H9 (cell line): ENCODE data around the gene TOR1AIP1. TPM values are rescaled to one million over a fixed set of nuclear protein-coding genes. Genes with fewer than 3 reads are reported as not detected.

Source experiments
- DNase-seq: peaks from one replicate; pipeline ENCODE4 v3.0.0-alpha.2; 2017
- H2AFZ ChIP-seq: one replicate; pipeline ENCODE4 v1.6.1; 2013; ENCODE audit warnings: mild to moderate bottlenecking, low read length, control low read depth, moderate library complexity
- H2AK5ac ChIP-seq: 2 replicates; pipeline ENCODE4 v1.6.1; 2013; ENCODE audit warnings: low read length, control low read depth, mixed read lengths; ENCODE audit not compliant: insufficient read length
- H2BK120ac ChIP-seq: one replicate; pipeline ENCODE4 v1.6.1; 2013; ENCODE audit warnings: low read depth, mild to moderate bottlenecking, low read length, control low read depth, inconsistent platforms; ENCODE audit not compliant: poor library complexity, severe bottlenecking
- H2BK12ac ChIP-seq: 2 replicates; pipeline ENCODE4 v1.6.1; 2013; ENCODE audit warnings: low read length, control low read depth, mixed read lengths, low read depth; ENCODE audit not compliant: insufficient read length
- H2BK15ac ChIP-seq: 2 replicates; pipeline ENCODE4 v1.6.1; 2013; ENCODE audit warnings: low read depth, low read length, control low read depth
- H2BK20ac ChIP-seq: one replicate; pipeline ENCODE4 v1.6.1; 2013; ENCODE audit warnings: low read depth, mild to moderate bottlenecking, low read length, control low read depth, inconsistent platforms; ENCODE audit not compliant: poor library complexity, severe bottlenecking
- H2BK5ac ChIP-seq: 2 replicates; pipeline ENCODE4 v1.6.1; 2013; ENCODE audit warnings: low read length, control low read depth, mixed read lengths; ENCODE audit not compliant: insufficient read length
- H3K14ac ChIP-seq: 2 replicates; pipeline ENCODE4 v1.6.1; 2013; ENCODE audit warnings: low read length, control low read depth; ENCODE audit not compliant: insufficient read depth
- H3K18ac ChIP-seq: 2 replicates; pipeline ENCODE4 v1.6.1; 2013; ENCODE audit warnings: low read depth, mild to moderate bottlenecking, mixed read lengths, low read length, control low read depth; ENCODE audit not compliant: insufficient read length
- H3K23ac ChIP-seq: 2 replicates; pipeline ENCODE4 v1.6.1; 2013; ENCODE audit warnings: low read length, control low read depth, mixed read lengths, low read depth; ENCODE audit not compliant: insufficient read length
- H3K23me2 ChIP-seq: 2 replicates; pipeline ENCODE4 v1.6.1; 2013; ENCODE audit warnings: low read depth, mild to moderate bottlenecking, mixed read lengths, low read length, control low read depth; ENCODE audit not compliant: insufficient read length, poor library complexity, severe bottlenecking
- H3K27ac ChIP-seq: 2 replicates; pipeline ENCODE4 v1.5.1; 2013; ENCODE audit warnings: low read length, control low read depth, mixed read lengths, low read depth; ENCODE audit not compliant: insufficient read length
- H3K27me3 ChIP-seq: 2 replicates; pipeline ENCODE4 v1.6.1; 2013; ENCODE audit warnings: low read length, control low read depth, inconsistent platforms; ENCODE audit not compliant: insufficient read depth
- H3K4ac ChIP-seq: 2 replicates; pipeline ENCODE4 v1.6.1; 2013; ENCODE audit warnings: low read depth, mild to moderate bottlenecking, control low read depth, inconsistent platforms, low read length, moderate library complexity
- H3K4me1 ChIP-seq: 2 replicates; pipeline ENCODE4 v1.6.1; 2013; ENCODE audit warnings: low read length, control low read depth, inconsistent platforms; ENCODE audit not compliant: insufficient read depth
- H3K4me2 ChIP-seq: 2 replicates; pipeline ENCODE4 v1.6.1; 2013; ENCODE audit warnings: low read length, control low read depth, mixed read lengths; ENCODE audit not compliant: insufficient read length, insufficient read depth
- H3K56ac ChIP-seq: 2 replicates; pipeline ENCODE4 v1.6.1; 2013; ENCODE audit warnings: low read depth, mild to moderate bottlenecking, mixed read lengths, low read length, control low read depth; ENCODE audit not compliant: insufficient read length
- H3K79me1 ChIP-seq: 2 replicates; pipeline ENCODE4 v1.6.1; 2013; ENCODE audit warnings: low read depth, mild to moderate bottlenecking, moderate library complexity, low read length, control low read depth, inconsistent platforms; ENCODE audit not compliant: insufficient read depth, poor library complexity, severe bottlenecking
- H3K79me2 ChIP-seq: 2 replicates; pipeline ENCODE4 v1.6.1; 2013; ENCODE audit warnings: low read length, control low read depth, inconsistent platforms; ENCODE audit not compliant: insufficient read depth
- H3K9ac ChIP-seq: 2 replicates; pipeline ENCODE4 v1.6.1; 2013; ENCODE audit warnings: low read length, control low read depth, mixed read lengths; ENCODE audit not compliant: insufficient read length; ENCODE audit errors: extremely low read depth
- H3K9me3 ChIP-seq: one replicate; pipeline ENCODE4 v1.6.1; 2013; ENCODE audit warnings: low read depth, low read length, inconsistent platforms; ENCODE audit not compliant: control insufficient read depth
- H3T11ph ChIP-seq: one replicate; pipeline ENCODE4 v1.6.1; 2013; ENCODE audit warnings: mild to moderate bottlenecking, low read length, control low read depth, inconsistent platforms
- H4K20me1 ChIP-seq: one replicate; pipeline ENCODE4 v1.6.1; 2013; ENCODE audit not compliant: control insufficient read depth, insufficient read length, insufficient read depth
- H4K5ac ChIP-seq: 2 replicates; pipeline ENCODE4 v1.6.1; 2013; ENCODE audit warnings: low read depth, mild to moderate bottlenecking, mixed read lengths, low read length, control low read depth; ENCODE audit not compliant: insufficient read length
- H4K8ac ChIP-seq: replicated peaks from 2 replicates; pipeline ENCODE4 v1.6.1; 2013; ENCODE audit warnings: low read length, control low read depth, mixed read lengths, low read depth; ENCODE audit not compliant: insufficient read length
- H4K91ac ChIP-seq: 2 replicates; pipeline ENCODE4 v1.6.1; 2013; ENCODE audit warnings: low read depth, mild to moderate bottlenecking, moderate library complexity, mixed read lengths, low read length, control low read depth; ENCODE audit not compliant: insufficient read length
- H3K27ac Mint-ChIP-seq, 3 experiments: 2 replicates in 2 of 3; 3 replicates in 1 of 3; pipeline ENCODE4 v1.8.0; 2020 to 2021; ENCODE audit warnings: mixed read lengths in 3 of 3, mild to moderate bottlenecking in 1 of 3, moderate library complexity in 1 of 3
- H3K27me3 Mint-ChIP-seq: 2 replicates; pipeline ENCODE4 v1.8.0; 2021; ENCODE audit warnings: low read depth, mild to moderate bottlenecking, moderate library complexity, mixed read lengths
- H3K36me3 Mint-ChIP-seq, 3 experiments: 2 replicates in 2 of 3; 3 replicates in 1 of 3; pipeline ENCODE4 v1.8.0; 2020 to 2021; ENCODE audit warnings: low read depth in 3 of 3, mixed read lengths in 3 of 3; ENCODE audit not compliant: insufficient read depth in 1 of 3
- H3K4me1 Mint-ChIP-seq, 2 experiments: 2 replicates each; pipeline ENCODE4 v1.8.0; 2020; ENCODE audit warnings: mixed read lengths in 2 of 2
- H3K4me3 Mint-ChIP-seq, 2 experiments: 2 replicates in 1 of 2; 3 replicates in 1 of 2; pipeline ENCODE4 v1.8.0; 2020 to 2021; ENCODE audit warnings: mild to moderate bottlenecking in 2 of 2, mixed read lengths in 2 of 2, moderate library complexity in 1 of 2
- H3K9me3 Mint-ChIP-seq, 2 experiments: 2 replicates in 1 of 2; 3 replicates in 1 of 2; pipeline ENCODE4 v1.8.0; 2020; ENCODE audit warnings: mild to moderate bottlenecking in 2 of 2, mixed read lengths in 2 of 2, moderate library complexity in 1 of 2
- CTCF ChIP-seq: fragments of 200-600 bp; sonication (generic); conservative IDR thresholded peaks from 3 replicates; pipeline ENCODE4 v1.8.0; 2021; ENCODE audit warnings: antibody characterized with exemption, mild to moderate bottlenecking
- WGBS: extraction: QIAGEN DNeasy Blood & Tissue Kit; methylation state at CpG from one replicate; pipeline ENCODE4 v1.1.7; 2013; ENCODE audit warnings: missing lambda C conversion rate, low lambda C conversion rate, mixed read lengths; ENCODE audit not compliant: insufficient read length; ENCODE audit errors: extremely low coverage; 5-methylcytosine and 5-hydroxymethylcytosine counted together
- total RNA-seq: library from RNA; stranded (reverse); gene quantifications from 2 replicates; pipeline ENCODE4 v1.2.1, GENCODE V29; 2021

The TOR1AIP1 gene
- total RNA-seq, 1 experiment from 2014 or later: 25.5 TPM

- DNase-seq: no peak
These were observed 8.6 kb upstream of the TOR1AIP1 start for GRCh38 chr1:179873438-179873851.

More at GRCh38 chr1:179873438-179873851, 8.6 kb upstream of the TOR1AIP1 start:
- H3K4me3 Mint-ChIP-seq: no peak overlapping the region
- no peak overlapping the region for H2AFZ ChIP-seq
- peaks cover 9% of the 10 kb centered on the region for H3K23me2 ChIP-seq
- H3K18ac ChIP-seq: no peak overlapping the region
- H3K56ac ChIP-seq: no peak overlapping the region
- H2BK20ac ChIP-seq: no peak overlapping the region
- peaks cover 4% of the 10 kb centered on the region for H3K79me1 ChIP-seq
- no peak overlapping the region for H3K23ac ChIP-seq
- H3K4ac ChIP-seq: no peak overlapping the region
- peaks cover 10 to 42% (median 36%) of the 10 kb centered on the region in 3 experiments; a peak in 6 of 7 replicates for H3K36me3 Mint-ChIP-seq
- no peaks in the 10 kb centered on the region for H3K27me3 ChIP-seq
- peaks cover 12 to 13% of the 10 kb centered on the region in 2 experiments for H3K4me1 Mint-ChIP-seq
- no CpG with 5 or more reads among the region's 2 CpGs for WGBS
- no peaks in the 10 kb centered on the region for H3K27me3 Mint-ChIP-seq
- no peak overlapping the region for H3K27ac ChIP-seq
- H3K9ac ChIP-seq: no peak overlapping the region
- no peaks in the 10 kb centered on the region for H3K4me1 ChIP-seq
- no peak overlapping the region for H2BK5ac ChIP-seq
- H3K9me3 Mint-ChIP-seq: no peaks in the 10 kb centered on the region
- no peak overlapping the region for H2AK5ac ChIP-seq
- no peak overlapping the region for H2BK120ac ChIP-seq
- peaks cover 12% of the 10 kb centered on the region; the same call in 1 of the 2 replicates for H3K79me2 ChIP-seq
- TF ChIP-seq CTCF: no peak
- H2BK12ac ChIP-seq: no peak overlapping the region
- H3K9me3 ChIP-seq: no peaks in the 10 kb centered on the region
- H3T11ph ChIP-seq: no peak overlapping the region
- H3K14ac ChIP-seq: no peak overlapping the region
- no peaks in the 10 kb centered on the region for H4K20me1 ChIP-seq
- no peak overlapping the region; a peak in 1 of 7 replicates for H3K27ac Mint-ChIP-seq
- no peak overlapping the region for H4K8ac ChIP-seq
- H4K5ac ChIP-seq: no peak overlapping the region
- no peak overlapping the region for H4K91ac ChIP-seq
- H3K4me2 ChIP-seq: no peak overlapping the region
- no peak overlapping the region for H2BK15ac ChIP-seq
